Amniotic epithelial cell (primary cell): ENCODE results near the gene RUFY3.
"Not testable (repeated sequence)": the region's sequence is repeated elsewhere in the genome, so short reads cannot be mapped to it uniquely, and the experiment has no call there.

Experiments used
- DNase-seq: peaks from one replicate; pipeline ENCODE4 v3.0.0-alpha.2; 2010; ENCODE audit warnings: low read depth

RUFY3 gene

GRCh38 chr4:70735915-70736314 is 14.2 kb downstream of the RUFY3 start:
- DNase-seq: peak; percentile 89

GRCh38 chr4:70737006-70737405 is 15.2 kb downstream of the RUFY3 start:
- peak; percentile 52 for DNase-seq

GRCh38 chr4:70737409-70737808 is 15.6 kb downstream of the RUFY3 start:
- DNase-seq: no peak

- DNase-seq: no peak
These were observed 18.0 kb downstream of the RUFY3 start for GRCh38 chr4:70739496-70740337.

- peak; percentile 56 for DNase-seq
These were observed 20.3 kb downstream of the RUFY3 start for GRCh38 chr4:70741867-70742658.

GRCh38 chr4:70743731-70744130 is 22.0 kb downstream of the RUFY3 start:
- DNase-seq: peak; percentile 65

- peak; percentile 90 for DNase-seq
These were observed 24.5 kb downstream of the RUFY3 start for GRCh38 chr4:70746179-70746839.

- DNase-seq: peak; percentile 53
These were observed 26.1 kb downstream of the RUFY3 start for GRCh38 chr4:70747874-70748273.

GRCh38 chr4:70749313-70749712 is 27.5 kb downstream of the RUFY3 start:
- DNase-seq: no peak

GRCh38 chr4:70752236-70752635 is 30.5 kb downstream of the RUFY3 start:
- DNase-seq: no peak

GRCh38 chr4:70753630-70754029 is 31.9 kb downstream of the RUFY3 start:
- DNase-seq: no peak

- no peak for DNase-seq
These were observed 32.7 kb downstream of the RUFY3 start for GRCh38 chr4:70754470-70754869.

GRCh38 chr4:70754990-70755688 is 33.4 kb downstream of the RUFY3 start:
- no peak for DNase-seq

- peak; percentile 27 for DNase-seq
These were observed 37.4 kb downstream of the RUFY3 start for GRCh38 chr4:70759126-70759525.

GRCh38 chr4:70759627-70760026 is 37.9 kb downstream of the RUFY3 start:
- DNase-seq: no peak

GRCh38 chr4:70760662-70761061 is 38.9 kb downstream of the RUFY3 start:
- no peak for DNase-seq

- DNase-seq: no peak
These were observed 39.6 kb downstream of the RUFY3 start for GRCh38 chr4:70761276-70761816.

- no peak for DNase-seq
These were observed 43.6 kb downstream of the RUFY3 start for GRCh38 chr4:70765368-70765767.

- DNase-seq: no peak
These were observed 46.7 kb downstream of the RUFY3 start for GRCh38 chr4:70768301-70768948.

- not testable (repeated sequence) for DNase-seq
These were observed 47.6 kb downstream of the RUFY3 start for GRCh38 chr4:70769396-70769795.

GRCh38 chr4:70772929-70773555 is 51.3 kb downstream of the RUFY3 start:
- DNase-seq: no peak
